Activated T-helper 1 cell treated with anti-CD3 and anti-CD28 coated beads, Interleukin-12 subunit alpha, Interleukin-12 subunit beta, Interleukin-2, Interleukin-4 antibody, amounts not matched to agents 30 ng/mL and 10 ng/mL and 1 ng/mL, durations not matched to agents 14 hours and 24 hours and 36 hours (primary cell): ENCODE measurements around the gene OPRL1. TPM values are rescaled to one million over a fixed set of nuclear protein-coding genes. Genes with fewer than 3 reads are reported as not detected.

Source experiments
- DNase-seq: peaks from one replicate; pipeline ENCODE4 v3.0.0; 2021; ENCODE audit warnings: low spot score
- H3K27ac Mint-ChIP-seq: one replicate; pipeline ENCODE4 v1.8.0; 2021; ENCODE audit warnings: mild to moderate bottlenecking, mixed read lengths
- H3K27me3 Mint-ChIP-seq: one replicate; pipeline ENCODE4 v1.8.0; 2022; ENCODE audit warnings: mild to moderate bottlenecking, moderate library complexity, mixed read lengths; ENCODE audit not compliant: insufficient read depth
- H3K36me3 Mint-ChIP-seq: one replicate; pipeline ENCODE4 v1.8.0; 2021; ENCODE audit warnings: low read depth, mixed read lengths
- H3K4me1 Mint-ChIP-seq: one replicate; pipeline ENCODE4 v1.8.0; 2021; ENCODE audit warnings: low read depth, mixed read lengths
- H3K4me3 Mint-ChIP-seq: one replicate; pipeline ENCODE4 v1.8.0; 2021; ENCODE audit warnings: mild to moderate bottlenecking, moderate library complexity, mixed read lengths
- H3K9me3 Mint-ChIP-seq: one replicate; pipeline ENCODE4 v1.8.0; 2021; ENCODE audit warnings: mixed read lengths
- intact Hi-C: fragments of 100-400 bp; cut with micrococcal nuclease; formaldehyde crosslinking; loops from one replicate; pipeline ENCODE4 v1.15.1; 2024
- total RNA-seq: library from RNA; stranded (reverse); gene quantifications from 2 replicates; pipeline ENCODE4 v1.2.3, GENCODE V29; 2022

OPRL1 gene
- total RNA-seq, 1 donor from 2014 or later = 0.16 TPM

- intact Hi-C loops = loop anchor here (1.0 kb wide), 1 partner anchor 18 kb away; no protein-coding TSS in a partner anchor
- DNase-seq = no peak
- H3K36me3 Mint-ChIP-seq = no peaks in the 10 kb centered on the region
- H3K27me3 Mint-ChIP-seq = peaks cover 21% of the 10 kb centered on the region
- H3K4me3 Mint-ChIP-seq = no peak overlapping the region
- H3K27ac Mint-ChIP-seq = no peak overlapping the region
- no peaks in the 10 kb centered on the region for H3K9me3 Mint-ChIP-seq
- H3K4me1 Mint-ChIP-seq = peaks cover 7% of the 10 kb centered on the region
Observed at GRCh38 chr20:64102647-64103354, 22.9 kb downstream of the OPRL1 start.

GRCh38 chr20:64103871-64104666, 24.2 kb downstream of the OPRL1 start:
- DNase-seq = no peak
- Mint-ChIP-seq H3K4me1 (peaks cover 7% of the 10 kb centered on the region), H3K4me3 (no peak overlapping the region), H3K9me3 (no peaks in the 10 kb centered on the region), H3K27ac (no peak overlapping the region), H3K36me3 (no peaks in the 10 kb centered on the region), H3K27me3 (peaks cover 21% of the 10 kb centered on the region)
- intact Hi-C loops = no loop called here

DNA sequence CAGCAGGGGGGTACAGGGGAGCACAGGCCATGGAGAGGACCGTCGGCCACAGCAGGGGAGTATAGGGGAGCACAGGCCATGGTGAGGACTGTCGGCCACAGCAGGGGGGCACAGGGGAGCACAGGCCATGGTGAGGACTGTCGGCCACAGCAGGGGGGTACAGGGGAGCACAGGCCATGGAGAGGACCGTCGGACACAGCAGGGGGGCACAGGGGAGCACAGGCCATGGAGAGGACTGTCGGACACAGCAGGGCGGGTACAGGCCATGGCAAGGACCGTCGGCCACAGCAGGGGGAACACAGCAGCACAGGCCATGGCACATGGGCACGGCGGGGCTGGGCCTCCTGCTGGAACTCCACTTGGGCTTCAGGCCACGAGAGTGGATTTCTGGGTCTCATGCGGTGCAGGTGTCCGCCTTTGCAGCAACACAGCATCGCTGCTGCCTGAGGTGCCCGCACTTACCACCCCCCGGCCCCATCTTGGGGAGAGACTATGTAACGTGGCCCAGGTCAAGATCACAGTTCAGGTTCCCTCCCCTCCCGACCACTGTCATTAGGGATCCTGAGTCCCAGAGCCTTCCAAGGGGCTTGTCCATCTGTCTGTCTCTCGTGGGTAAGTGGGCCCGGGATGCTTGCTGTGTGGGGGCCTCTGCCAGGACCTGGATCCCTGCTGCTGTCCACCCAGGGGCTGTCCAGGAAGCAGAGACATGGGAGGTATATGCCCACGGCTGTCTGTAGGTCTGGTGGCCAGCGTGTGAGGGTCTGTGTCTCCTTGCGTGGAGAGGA, 25.0 kb downstream of the OPRL1 start:
- peaks cover 21% of the 10 kb centered on the region for H3K27me3 Mint-ChIP-seq
- no peak overlapping the region for H3K27ac Mint-ChIP-seq
- H3K4me1 Mint-ChIP-seq = peaks cover 7% of the 10 kb centered on the region
- H3K9me3 Mint-ChIP-seq = no peaks in the 10 kb centered on the region
- H3K4me3 Mint-ChIP-seq = no peak overlapping the region
- H3K36me3 Mint-ChIP-seq = no peaks in the 10 kb centered on the region
- no peak for DNase-seq
- intact Hi-C loops = no loop called here

DNA sequence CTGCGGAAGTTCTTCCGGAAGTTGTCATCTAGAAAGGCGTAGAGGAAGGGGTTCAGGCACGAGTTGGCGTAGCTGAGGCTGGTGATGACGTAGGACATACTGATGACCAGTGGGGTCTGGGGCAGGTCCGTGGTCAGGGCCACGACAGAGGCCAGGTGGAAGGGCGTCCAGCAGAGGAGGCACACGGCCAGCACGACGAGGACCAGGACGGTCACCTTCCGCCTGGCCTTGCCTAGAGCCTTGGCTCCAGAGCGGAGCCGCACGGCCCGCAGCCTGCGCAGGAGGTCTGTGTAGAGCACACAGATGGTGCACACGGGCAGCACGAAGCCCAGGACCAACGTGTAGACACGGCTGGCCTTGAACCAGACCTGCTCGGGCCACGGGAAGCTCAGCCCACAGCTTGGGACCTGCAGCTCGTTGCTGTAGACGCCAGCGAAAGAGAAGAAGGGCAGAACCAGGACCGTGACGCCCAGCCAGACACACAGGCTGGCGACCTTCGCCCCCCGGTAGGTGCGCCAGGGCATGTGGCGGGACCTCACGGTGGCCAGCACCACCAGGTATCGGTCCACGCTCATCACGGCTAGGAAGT, 26.1 kb downstream of the OPRL1 start:
- Mint-ChIP-seq H3K36me3 (no peaks in the 10 kb centered on the region), H3K27ac (no peak overlapping the region), H3K4me3 (no peak overlapping the region), H3K4me1 (peaks cover 6% of the 10 kb centered on the region), H3K27me3 (peaks cover 20% of the 10 kb centered on the region), H3K9me3 (no peaks in the 10 kb centered on the region)
- intact Hi-C loops = no loop called here
- DNase-seq = no peak

DNA sequence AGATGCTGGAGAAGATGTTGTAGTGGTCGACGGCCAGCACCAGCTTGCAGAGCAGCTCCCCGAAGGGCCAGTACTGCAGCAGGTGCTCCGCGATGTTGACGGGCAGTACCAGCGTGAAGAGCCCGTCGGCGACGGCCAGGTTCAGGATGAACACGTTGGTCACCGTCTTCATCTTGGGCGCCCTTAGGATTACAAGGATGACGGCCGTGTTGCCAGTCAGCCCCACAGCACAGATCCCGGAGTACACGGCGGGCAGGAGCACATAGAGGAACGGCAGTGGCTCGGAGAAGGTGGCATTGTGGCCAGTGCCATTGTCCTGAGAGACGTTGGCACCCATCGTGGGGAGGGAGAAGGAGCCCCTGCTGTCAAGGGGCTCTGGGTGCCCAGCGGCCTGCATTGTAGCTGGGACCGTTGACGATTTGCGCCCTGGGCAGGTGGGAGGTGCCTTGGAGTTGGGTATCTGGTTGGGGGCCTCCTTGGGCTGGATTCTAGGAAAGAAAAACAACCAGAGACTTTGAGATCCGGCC, 26.6 kb downstream of the OPRL1 start:
- Mint-ChIP-seq H3K9me3 (no peaks in the 10 kb centered on the region), H3K27me3 (peaks cover 14% of the 10 kb centered on the region), H3K36me3 (no peaks in the 10 kb centered on the region), H3K27ac (no peak overlapping the region), H3K4me3 (no peak overlapping the region), H3K4me1 (peaks cover under 1% of the 10 kb centered on the region)
- DNase-seq = no peak
- intact Hi-C loops = no loop called here

GRCh38 chr20:64106981-64107735, 27.3 kb downstream of the OPRL1 start, which contains the start of gene NPBWR2:
Gene NPBWR2 (minus strand): TSS chr20:64107565. CDS start chr20:64106831, 734 bp downstream.
- DNase-seq = no peak
- Mint-ChIP-seq H3K4me3 (no peak within 1 kb of the TSS), H3K4me1 (no peaks in the 10 kb centered on the region), H3K9me3 (no peaks in the 10 kb centered on the region), H3K27ac (no peak within 1 kb of the TSS), H3K36me3 (no peaks in the 10 kb centered on the region), H3K27me3 (peaks cover 13% of the 10 kb centered on the region)
- intact Hi-C loops = no loop called here

DNA sequence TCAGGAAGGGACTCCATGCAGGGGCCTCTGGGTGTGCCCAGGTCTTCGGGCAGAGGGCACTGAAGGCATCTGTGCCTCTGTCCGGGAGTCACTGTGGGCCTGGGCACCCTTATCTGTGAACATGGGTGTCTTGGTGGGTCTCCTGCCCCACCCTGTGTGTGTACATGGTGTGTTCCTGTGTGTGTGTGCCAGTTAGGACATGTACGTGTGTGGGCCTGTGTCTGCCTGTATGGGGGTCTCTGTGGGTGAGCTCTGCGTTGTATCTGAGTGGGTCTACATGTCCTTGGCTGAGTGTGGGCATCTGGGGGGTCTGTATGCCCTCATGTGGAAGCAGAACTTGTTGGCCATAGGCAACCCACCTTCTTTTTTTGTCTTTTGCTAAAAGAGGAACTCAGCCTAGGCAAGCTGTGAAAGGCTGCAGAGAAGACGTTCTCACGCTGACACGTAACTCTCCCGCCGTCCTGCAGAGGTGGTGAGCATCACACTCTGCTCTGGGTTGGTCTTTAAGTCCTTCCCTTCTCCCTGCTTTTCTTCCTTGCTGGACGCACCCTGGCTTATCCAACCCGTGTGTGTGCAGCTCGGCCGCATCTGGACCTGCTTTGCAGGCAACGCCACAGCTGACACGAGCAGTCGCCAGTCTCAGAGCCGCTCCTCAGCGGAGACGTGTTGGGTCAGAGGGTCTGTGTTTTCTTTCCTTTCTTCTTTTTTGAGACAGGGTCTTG, 28.0 kb downstream of the OPRL1 start:
- Mint-ChIP-seq H3K9me3 (no peaks in the 10 kb centered on the region), H3K36me3 (no peaks in the 10 kb centered on the region), H3K27me3 (peaks cover 10% of the 10 kb centered on the region), H3K27ac (no peak overlapping the region), H3K4me3 (no peak overlapping the region), H3K4me1 (no peaks in the 10 kb centered on the region)
- no peak for DNase-seq
- intact Hi-C loops = no loop called here

DNA sequence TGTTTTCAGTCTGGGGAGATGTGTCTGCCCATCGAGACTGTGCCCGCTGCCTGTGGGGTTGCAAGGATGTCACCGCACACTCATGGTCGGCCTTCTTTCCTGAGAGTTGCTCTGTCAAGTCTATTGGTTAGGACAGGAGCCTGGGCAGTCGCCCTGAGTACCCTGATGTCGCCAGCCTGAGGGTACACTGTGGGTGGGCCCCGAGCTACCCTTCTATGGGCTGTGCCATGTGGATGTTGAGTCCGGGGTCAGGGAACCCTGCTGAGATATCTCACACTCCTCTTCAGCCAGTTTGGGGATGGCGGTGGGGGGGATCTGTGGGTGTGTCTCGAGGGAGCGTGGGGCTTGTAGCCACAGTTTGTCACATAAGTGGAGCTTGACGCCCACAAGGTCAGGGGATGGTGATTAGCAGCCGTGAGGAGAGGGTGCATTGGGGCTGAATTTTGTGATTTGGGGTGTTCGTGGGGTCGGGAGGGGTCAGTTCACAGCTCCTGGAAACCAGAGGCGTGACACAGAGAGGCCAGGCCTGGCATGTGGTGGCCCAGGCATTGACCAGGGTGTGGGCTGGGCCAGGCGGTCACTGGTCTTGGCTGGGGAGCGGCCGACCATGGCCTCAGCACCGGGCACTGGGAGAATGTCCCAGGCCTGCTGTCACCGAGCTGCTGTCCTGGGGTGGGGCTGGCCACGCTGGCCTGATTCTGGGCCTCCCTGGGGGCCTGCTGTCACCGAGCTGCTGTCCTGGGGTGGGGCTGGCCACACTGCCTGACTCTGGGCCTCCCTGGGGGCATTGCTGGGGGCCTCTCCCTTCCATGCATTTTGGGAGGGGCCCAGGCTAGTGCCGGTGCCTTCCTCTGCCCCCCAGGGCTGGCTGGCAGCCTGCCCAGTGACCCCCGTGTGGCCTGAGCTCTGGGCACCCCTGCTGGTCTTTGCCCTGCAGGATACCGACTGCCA, 29.1 kb downstream of the OPRL1 start:
- intact Hi-C loops = no loop called here
- no peaks in the 10 kb centered on the region for H3K9me3 Mint-ChIP-seq
- no peak overlapping the region for H3K4me3 Mint-ChIP-seq
- no peaks in the 10 kb centered on the region for H3K36me3 Mint-ChIP-seq
- H3K4me1 Mint-ChIP-seq = no peaks in the 10 kb centered on the region
- no peak for DNase-seq
- no peak overlapping the region for H3K27ac Mint-ChIP-seq
- no peaks in the 10 kb centered on the region for H3K27me3 Mint-ChIP-seq

GRCh38 chr20:64109831-64110391, 30.0 kb downstream of the OPRL1 start:
- no peak for DNase-seq

DNA sequence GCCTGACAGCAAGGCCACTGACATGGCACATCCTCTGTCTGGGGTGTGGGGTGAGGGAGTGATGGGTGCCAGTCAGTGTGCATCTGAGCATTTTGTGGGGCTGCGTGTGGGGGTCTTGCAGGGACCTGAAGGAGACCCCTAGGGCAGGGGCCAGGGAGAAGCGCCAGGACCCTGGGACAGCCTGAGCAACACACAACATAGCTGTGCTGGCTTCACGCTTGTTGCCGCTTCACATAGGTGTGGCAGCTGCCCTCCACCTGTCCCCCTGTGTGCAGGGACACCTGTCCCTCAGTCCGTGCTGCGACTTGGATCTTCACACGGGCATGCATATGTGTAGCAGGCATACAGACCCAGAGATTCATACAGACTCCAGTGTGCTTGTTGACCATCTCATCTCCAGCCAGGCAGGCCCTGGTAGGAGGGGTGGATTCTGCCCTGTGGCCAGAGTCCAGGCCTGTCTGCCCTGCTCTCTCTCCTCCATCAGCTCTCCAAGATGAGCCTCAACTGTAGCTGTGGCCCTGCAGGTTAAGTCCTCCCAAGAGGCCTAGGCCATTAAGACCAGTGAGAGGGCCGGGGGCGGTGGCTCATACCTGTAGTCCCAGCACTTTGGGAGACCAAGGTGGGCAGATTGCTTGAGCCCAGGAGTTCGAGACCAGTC, 30.7 kb downstream of the OPRL1 start:
- H3K4me1 Mint-ChIP-seq = no peaks in the 10 kb centered on the region
- no peaks in the 10 kb centered on the region for H3K9me3 Mint-ChIP-seq
- no peaks in the 10 kb centered on the region for H3K36me3 Mint-ChIP-seq
- no peak overlapping the region for H3K4me3 Mint-ChIP-seq
- no peaks in the 10 kb centered on the region for H3K27me3 Mint-ChIP-seq
- intact Hi-C loops = no loop called here
- DNase-seq = no peak
- H3K27ac Mint-ChIP-seq = no peak overlapping the region

More at GRCh38 chr20:64109831-64110391, 30.0 kb downstream of the OPRL1 start:
- H3K27ac Mint-ChIP-seq = no peak overlapping the region
- intact Hi-C loops = no loop called here
- H3K4me1 Mint-ChIP-seq = no peaks in the 10 kb centered on the region
- H3K27me3 Mint-ChIP-seq = no peaks in the 10 kb centered on the region
- H3K9me3 Mint-ChIP-seq = no peaks in the 10 kb centered on the region
- no peak overlapping the region for H3K4me3 Mint-ChIP-seq
- no peaks in the 10 kb centered on the region for H3K36me3 Mint-ChIP-seq
